Fibroblast of pulmonary artery (primary cell): Measurements from ENCODE around the gene PRLR.
"Not testable (repeated sequence)": the region's sequence is repeated elsewhere in the genome, so short reads cannot be mapped to it uniquely, and the experiment has no call there.

ENCODE experiments used
- DNase-seq: peaks from one replicate; pipeline ENCODE4 v3.0.0-alpha.2; 2010; ENCODE audit warnings: low read depth
- H3K4me3 ChIP-seq: replicated peaks from 2 replicates; pipeline ENCODE4 v1.5.1; 2011; ENCODE audit warnings: low read depth, mild to moderate bottlenecking, control low read depth, low read length, moderate library complexity
- TF ChIP-seq, protein P1 (sequence below): IDR thresholded peaks from 2 replicates; pipeline ENCODE4 v1.5.1; 2011; ENCODE audit warnings: mild to moderate bottlenecking, control low read depth, low read length, inconsistent platforms; ENCODE audit errors: missing control alignments

Gene PRLR

DNA sequence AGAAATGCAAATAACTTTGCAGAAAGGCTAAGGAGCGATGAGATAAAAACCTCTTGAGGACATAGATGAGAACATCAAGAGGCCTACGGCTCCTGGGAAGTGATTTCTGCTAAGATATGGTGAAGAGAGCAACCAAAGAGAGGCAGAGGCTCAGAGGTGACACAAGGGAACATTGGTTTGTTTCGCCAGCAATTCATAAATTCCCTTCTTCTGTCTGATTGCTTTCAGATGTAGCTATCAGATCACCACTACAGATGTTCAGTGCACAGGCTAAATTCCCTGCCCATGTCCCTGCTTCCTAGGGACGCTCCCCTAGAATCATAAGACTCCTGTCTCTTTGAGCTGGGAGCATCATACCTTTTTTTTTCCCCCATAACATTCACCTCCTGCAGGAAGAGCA lies 193.8 kb downstream of the PRLR start:
- no peak for DNase-seq
- TF ChIP-seq, protein P1, sequence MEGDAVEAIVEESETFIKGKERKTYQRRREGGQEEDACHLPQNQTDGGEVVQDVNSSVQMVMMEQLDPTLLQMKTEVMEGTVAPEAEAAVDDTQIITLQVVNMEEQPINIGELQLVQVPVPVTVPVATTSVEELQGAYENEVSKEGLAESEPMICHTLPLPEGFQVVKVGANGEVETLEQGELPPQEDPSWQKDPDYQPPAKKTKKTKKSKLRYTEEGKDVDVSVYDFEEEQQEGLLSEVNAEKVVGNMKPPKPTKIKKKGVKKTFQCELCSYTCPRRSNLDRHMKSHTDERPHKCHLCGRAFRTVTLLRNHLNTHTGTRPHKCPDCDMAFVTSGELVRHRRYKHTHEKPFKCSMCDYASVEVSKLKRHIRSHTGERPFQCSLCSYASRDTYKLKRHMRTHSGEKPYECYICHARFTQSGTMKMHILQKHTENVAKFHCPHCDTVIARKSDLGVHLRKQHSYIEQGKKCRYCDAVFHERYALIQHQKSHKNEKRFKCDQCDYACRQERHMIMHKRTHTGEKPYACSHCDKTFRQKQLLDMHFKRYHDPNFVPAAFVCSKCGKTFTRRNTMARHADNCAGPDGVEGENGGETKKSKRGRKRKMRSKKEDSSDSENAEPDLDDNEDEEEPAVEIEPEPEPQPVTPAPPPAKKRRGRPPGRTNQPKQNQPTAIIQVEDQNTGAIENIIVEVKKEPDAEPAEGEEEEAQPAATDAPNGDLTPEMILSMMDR, result no peak
- H3K4me3 ChIP-seq, result no peak overlapping the region

GRCh38 chr5:35035929-35036328 lies 194.4 kb downstream of the PRLR start:
- not testable (repeated sequence) for H3K4me3 ChIP-seq, DNase-seq

DNA sequence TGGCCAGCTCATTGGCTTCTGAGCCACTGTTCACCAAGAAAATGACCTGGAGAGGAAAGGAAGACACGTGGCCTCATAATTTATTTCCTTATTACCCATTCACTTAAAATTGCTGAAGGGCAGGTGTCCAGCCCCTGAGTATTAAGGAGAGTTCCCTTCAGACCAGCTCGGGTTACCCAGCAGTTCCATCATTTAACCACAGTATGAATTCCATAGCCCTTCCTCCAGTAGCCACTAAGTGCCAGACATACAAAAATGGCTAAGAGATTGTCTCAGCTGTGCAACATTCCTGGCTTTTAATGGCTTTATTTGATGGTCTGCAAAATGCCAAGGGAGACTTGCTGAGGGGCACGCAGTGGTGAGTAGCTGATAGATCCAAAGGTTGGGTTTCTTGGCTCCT lies 195.0 kb downstream of the PRLR start:
- DNase-seq, result no peak
- TF ChIP-seq, protein P1, result no peak
- H3K4me3 ChIP-seq, result no peak overlapping the region

DNA sequence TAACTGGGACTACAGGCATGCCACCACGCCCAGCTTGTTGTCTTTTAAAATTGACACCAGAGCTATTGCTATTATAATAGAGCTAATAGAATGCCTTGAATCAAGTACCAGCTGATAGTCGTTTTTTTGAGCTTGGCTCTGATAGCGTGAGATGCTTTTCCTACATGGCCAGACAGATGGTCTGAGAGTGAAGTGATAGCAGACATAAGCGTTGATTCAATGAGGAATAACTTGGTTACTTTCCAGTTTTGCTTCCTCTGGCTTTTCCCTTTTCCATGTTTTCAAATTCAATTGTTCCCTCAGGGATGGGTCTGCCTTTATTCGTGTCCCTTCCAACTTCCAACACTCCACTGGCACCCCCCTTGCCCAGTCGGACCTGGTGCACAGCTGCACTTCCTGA lies 197.9 kb downstream of the PRLR start:
- DNase-seq, result no peak
- TF ChIP-seq, protein P1, result no peak
- no peak overlapping the region for H3K4me3 ChIP-seq

- no peak overlapping the region for H3K4me3 ChIP-seq
- peak; percentile 31 for DNase-seq
- TF ChIP-seq, protein P1, result no peak
Observed at GRCh38 chr5:35031276-35031675, 199.0 kb downstream of the PRLR start.

- DNase-seq, result no peak
- H3K4me3 ChIP-seq, result no peak overlapping the region
- TF ChIP-seq, protein P1, result no peak
Observed at GRCh38 chr5:35030426-35031100, 199.7 kb downstream of the PRLR start.

- peak; percentile 73 for DNase-seq
- H3K4me3 ChIP-seq, result no peak overlapping the region
- TF ChIP-seq, protein P1, result no peak
Observed at GRCh38 chr5:35029333-35029732, 201.0 kb downstream of the PRLR start.
